Esophagus squamous epithelium (tissue), 5 donors: ENCODE measurements around the gene SSH2. TPM values are rescaled to one million over a fixed set of nuclear protein-coding genes. Genes with fewer than 3 reads are reported as not detected.

Experiments
- DNase-seq: peaks from one replicate; lab custom pipeline; 2025; lab: John Stamatoyannopoulos, UW
- H3K27ac ChIP-seq, 4 donors: fragments of 200-600 bp; sonication (generic); one replicate each; pipeline ENCODE4 v1.5.1; 2016 to 2019; ENCODE audit warnings: mild to moderate bottlenecking in 1 of 4
- H3K27me3 ChIP-seq, 4 donors: fragments of 200-600 bp; sonication (generic); 1 replicate in 3 of 4; 2 replicates in 1 of 4; pipeline versions ENCODE4 v1.5.1 to v1.6.0; 2017 to 2021; ENCODE audit warnings: antibody characterized with exemption in 1 of 4
- H3K36me3 ChIP-seq, 3 donors: fragments of 200-600 bp; sonication (generic); one replicate each; pipeline ENCODE4 v1.5.1; 2016 to 2019
- H3K4me1 ChIP-seq, 3 donors: fragments of 200-600 bp; sonication (generic); one replicate each; pipeline ENCODE4 v1.5.1; 2017 to 2019
- H3K4me3 ChIP-seq, 4 donors: fragments of 200-600 bp; sonication (generic); 1 replicate in 3 of 4; 2 replicates in 1 of 4; pipeline ENCODE4 v1.5.1; 2016 to 2019; ENCODE audit warnings: mild to moderate bottlenecking in 2 of 4, moderate library complexity in 1 of 4
- H3K9me3 ChIP-seq, 3 donors: fragments of 200-600 bp; sonication (generic); one replicate each; pipeline ENCODE4 v1.5.1; 2016 to 2019
- POLR2A ChIP-seq, 4 donors: fragments of 450-650 bp; IDR thresholded peaks; one replicate each; pipeline ENCODE4 v1.6.1; 2017; ENCODE audit warnings: antibody characterized with exemption in 4 of 4, mild to moderate bottlenecking in 4 of 4, moderate library complexity in 3 of 4
- WGBS, 2 donors: methylation state at CpG; one replicate each; pipeline ENCODE4 v1.1.5; 2018; 5-methylcytosine and 5-hydroxymethylcytosine counted together
- intact Hi-C: fragments of 100-400 bp; cut with DNase I; formaldehyde crosslinking; loops from one replicate; pipeline ENCODE4 v1.15.0; 2022
- total RNA-seq, 4 donors: library from RNA; depleted of rRNA; stranded (reverse); fragments of >200 nt; gene quantifications; one replicate each; pipeline ENCODE4 v1.1.0, GENCODE V29; 2016
- TF ChIP-seq, protein P1 (sequence below), 6 experiments: fragments of 450-650 bp in 4 of 6; fragments of 200-600 bp in 2 of 6; sonication (generic) in 2 of 6; IDR thresholded peaks; one replicate each; pipeline ENCODE4 v1.5.1; 2016 to 2019; ENCODE audit warnings: antibody characterized with exemption in 6 of 6, mild to moderate bottlenecking in 4 of 6, moderate library complexity in 4 of 6
- donor health status: DM: yes; HTN: yes; CAD: no.

Gene SSH2
- total RNA-seq, 4 donors from 2014 or later: 9.4 to 29.4 (median 13.2) TPM

DNA sequence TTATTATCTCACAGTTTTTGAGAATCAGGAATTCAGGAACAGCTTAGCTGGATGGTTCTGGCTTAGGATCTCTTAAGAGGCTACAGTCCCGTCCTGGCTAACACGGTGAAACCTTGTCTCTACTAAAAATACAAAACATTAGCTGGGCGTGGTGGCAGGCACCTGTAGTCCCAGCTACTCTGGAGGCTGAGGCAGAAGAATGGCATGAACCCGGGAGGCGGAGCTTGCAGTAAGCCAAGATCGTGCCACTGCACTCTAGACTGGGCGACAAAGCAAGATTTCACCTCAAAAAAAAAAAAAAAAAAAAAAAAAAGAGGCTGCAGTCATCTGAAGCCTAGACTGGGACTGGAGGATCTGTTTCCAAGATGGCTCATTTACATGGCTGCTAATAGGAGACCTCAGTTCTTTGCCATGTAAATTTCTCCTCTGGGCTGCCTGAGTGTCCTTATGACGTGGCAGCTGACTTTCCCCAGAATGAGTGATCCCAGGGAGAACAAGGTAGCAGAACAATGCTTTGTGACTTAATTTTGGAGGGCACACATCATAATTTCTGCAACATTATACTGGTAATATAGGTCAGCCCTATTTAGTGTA, 211.5 kb downstream of the SSH2 start:
- no peak for DNase-seq
- peaks cover 11 to 33% (median 11%) of the 10 kb centered on the region in 3 donors for H3K4me1 ChIP-seq
- TF ChIP-seq, protein P1, sequence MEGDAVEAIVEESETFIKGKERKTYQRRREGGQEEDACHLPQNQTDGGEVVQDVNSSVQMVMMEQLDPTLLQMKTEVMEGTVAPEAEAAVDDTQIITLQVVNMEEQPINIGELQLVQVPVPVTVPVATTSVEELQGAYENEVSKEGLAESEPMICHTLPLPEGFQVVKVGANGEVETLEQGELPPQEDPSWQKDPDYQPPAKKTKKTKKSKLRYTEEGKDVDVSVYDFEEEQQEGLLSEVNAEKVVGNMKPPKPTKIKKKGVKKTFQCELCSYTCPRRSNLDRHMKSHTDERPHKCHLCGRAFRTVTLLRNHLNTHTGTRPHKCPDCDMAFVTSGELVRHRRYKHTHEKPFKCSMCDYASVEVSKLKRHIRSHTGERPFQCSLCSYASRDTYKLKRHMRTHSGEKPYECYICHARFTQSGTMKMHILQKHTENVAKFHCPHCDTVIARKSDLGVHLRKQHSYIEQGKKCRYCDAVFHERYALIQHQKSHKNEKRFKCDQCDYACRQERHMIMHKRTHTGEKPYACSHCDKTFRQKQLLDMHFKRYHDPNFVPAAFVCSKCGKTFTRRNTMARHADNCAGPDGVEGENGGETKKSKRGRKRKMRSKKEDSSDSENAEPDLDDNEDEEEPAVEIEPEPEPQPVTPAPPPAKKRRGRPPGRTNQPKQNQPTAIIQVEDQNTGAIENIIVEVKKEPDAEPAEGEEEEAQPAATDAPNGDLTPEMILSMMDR (IDR thresholded peaks at IDR 0.05): no peak
- TF ChIP-seq POLR2A (IDR thresholded peaks at IDR 0.05): no peak
- WGBS, 2 donors: 76 to 90% methylated on average over 3 to 8 of the region's 8 CpGs
- H3K27me3 ChIP-seq: no peaks in the 10 kb centered on the region
- no peak overlapping the region for H3K4me3 ChIP-seq
- intact Hi-C loops: no loop called here
- H3K9me3 ChIP-seq: no peaks in the 10 kb centered on the region
- H3K27ac ChIP-seq: no peak overlapping the region
- no peaks in the 10 kb centered on the region for H3K36me3 ChIP-seq

DNA sequence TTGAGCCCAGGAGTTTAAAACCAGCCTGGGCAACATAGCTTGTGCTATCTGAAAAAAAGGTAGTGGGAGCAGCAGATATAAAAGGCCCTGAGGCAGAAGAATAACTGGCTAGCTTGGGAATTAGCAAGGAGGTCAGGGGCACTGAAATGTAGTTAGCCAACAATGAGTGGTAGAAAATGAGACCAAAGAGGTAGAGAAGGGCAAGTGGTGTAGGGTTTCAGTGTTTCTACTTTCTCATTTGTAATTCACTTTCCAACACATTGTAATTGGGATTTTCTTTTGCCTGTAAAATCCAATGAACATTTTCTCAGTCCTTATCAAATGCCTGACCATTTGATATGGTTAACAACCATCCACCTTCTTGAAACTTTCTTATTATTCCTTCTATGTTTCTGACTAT, 212.2 kb downstream of the SSH2 start:
- TF ChIP-seq, protein P1 (IDR thresholded peaks at IDR 0.05): no peak
- no peak for TF ChIP-seq POLR2A (IDR thresholded peaks at IDR 0.05)
- intact Hi-C loops: no loop called here

DNA sequence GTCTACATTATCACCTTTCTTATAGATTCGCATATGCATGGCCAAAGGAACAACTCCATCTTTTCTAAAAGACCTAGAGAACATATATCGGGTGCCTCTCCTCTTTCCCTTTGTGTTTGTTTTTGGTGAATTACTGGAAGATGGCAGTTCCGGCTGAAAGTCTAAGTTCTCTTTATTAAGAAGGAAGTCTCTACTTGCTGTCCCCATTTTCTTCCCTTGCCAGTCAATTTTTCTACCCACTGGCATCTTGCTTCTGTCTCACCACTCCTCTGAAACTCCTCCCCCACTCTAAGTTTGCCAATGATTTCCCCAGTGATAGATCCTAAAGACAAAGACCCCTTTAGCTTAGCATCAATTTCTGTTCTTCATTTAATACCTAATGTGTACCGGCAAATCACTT, 213.5 kb downstream of the SSH2 start:
- H3K27ac ChIP-seq: no peak overlapping the region
- intact Hi-C loops: no loop called here
- no peak overlapping the region for H3K4me3 ChIP-seq
- WGBS, 2 donors: 91 to 95% methylated on average over 4 of the region's 4 CpGs
- no peak for DNase-seq
- H3K27me3 ChIP-seq: no peaks in the 10 kb centered on the region
- peaks cover 0 to 22% (median 3%) of the 10 kb centered on the region in 3 donors for H3K4me1 ChIP-seq
- no peaks in the 10 kb centered on the region for H3K36me3 ChIP-seq
- H3K9me3 ChIP-seq: no peaks in the 10 kb centered on the region
- TF ChIP-seq POLR2A (IDR thresholded peaks at IDR 0.05): no peak
- TF ChIP-seq, protein P1 (IDR thresholded peaks at IDR 0.05): no peak

More for the DNA sequence above, 212.2 kb downstream of the SSH2 start:
- DNase-seq: no peak
- Histone ChIP-seq H3K27me3 (no peaks in the 10 kb centered on the region), H3K4me3 (no peak overlapping the region), H3K4me1 (peaks cover 5 to 25% (median 8%) of the 10 kb centered on the region in 3 donors), H3K27ac (no peak overlapping the region), H3K36me3 (no peaks in the 10 kb centered on the region), H3K9me3 (no peaks in the 10 kb centered on the region)

DNA sequence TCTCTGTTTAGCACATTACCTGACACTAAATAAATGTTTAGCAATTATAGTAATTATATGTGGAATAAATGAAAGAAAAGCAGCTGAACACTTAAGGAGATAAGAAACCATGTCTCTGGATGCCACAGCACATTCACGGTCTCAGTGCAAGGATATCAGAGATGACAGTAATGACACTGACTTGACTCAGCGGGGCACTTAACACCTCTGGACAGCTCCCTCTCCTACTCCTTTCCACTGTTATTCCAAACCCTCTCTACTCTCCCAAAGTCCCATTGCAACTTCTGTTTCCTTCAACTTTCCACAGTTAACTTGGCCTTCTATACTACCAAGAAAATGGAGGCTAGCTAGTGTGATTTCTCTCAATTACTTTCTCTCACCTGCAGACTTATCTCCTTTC, 214.3 kb downstream of the SSH2 start:
- no peaks in the 10 kb centered on the region for H3K9me3 ChIP-seq
- intact Hi-C loops: no loop called here

DNA sequence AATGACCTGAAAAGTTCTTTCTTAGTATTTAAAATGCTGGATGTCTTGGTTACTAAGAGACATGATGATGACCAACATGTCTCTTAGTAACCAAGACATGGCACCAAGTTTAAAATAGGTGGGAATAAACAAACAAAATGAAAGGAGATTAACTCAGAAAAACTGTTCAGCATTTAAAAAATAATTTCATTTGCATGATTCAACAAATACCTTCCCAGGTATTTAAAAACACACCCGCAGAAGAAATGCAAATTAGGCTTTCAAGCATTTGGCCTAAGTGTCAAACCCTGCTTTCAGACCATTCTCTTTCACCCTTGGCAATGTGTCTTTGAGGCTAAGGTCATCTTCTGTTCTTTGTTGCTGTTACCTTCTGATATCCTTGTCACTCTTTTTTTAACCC, 215.9 kb downstream of the SSH2 start:
- H3K9me3 ChIP-seq: no peaks in the 10 kb centered on the region
- TF ChIP-seq, protein P1 (IDR thresholded peaks at IDR 0.05): no peak
- no peak for TF ChIP-seq POLR2A (IDR thresholded peaks at IDR 0.05)
- H3K4me3 ChIP-seq: no peak overlapping the region
- no peak overlapping the region for H3K27ac ChIP-seq
- WGBS, 2 donors: 54 to 88% methylated on average over 1 of the region's 1 CpG
- no peaks in the 10 kb centered on the region for H3K27me3 ChIP-seq
- intact Hi-C loops: no loop called here
- no peak for DNase-seq
- H3K36me3 ChIP-seq: no peaks in the 10 kb centered on the region
- peaks cover 6 to 33% (median 16%) of the 10 kb centered on the region in 3 donors for H3K4me1 ChIP-seq

More for the DNA sequence above, 214.3 kb downstream of the SSH2 start:
- H3K36me3 ChIP-seq: no peaks in the 10 kb centered on the region
- no peak for DNase-seq
- no peak overlapping the region for H3K27ac ChIP-seq
- peaks cover 0 to 21% (median 3%) of the 10 kb centered on the region in 3 donors for H3K4me1 ChIP-seq
- no peak for TF ChIP-seq POLR2A (IDR thresholded peaks at IDR 0.05)
- TF ChIP-seq, protein P1 (IDR thresholded peaks at IDR 0.05): no peak
- WGBS, 2 donors: 93 to 97% methylated on average over 2 of the region's 2 CpGs
- H3K27me3 ChIP-seq: no peaks in the 10 kb centered on the region
- H3K4me3 ChIP-seq: no peak overlapping the region
